Spleen (tissue), 11 donors: ENCODE data around the gene PHKB. TPM values are rescaled to one million over a fixed set of nuclear protein-coding genes. Genes with fewer than 3 reads are reported as not detected.
A peak's percentile ranks its signal among the peaks of the same experiment; 100 is the strongest.

Source experiments
- DNase-seq: peaks from one replicate; pipeline ENCODE4 v3.0.0-alpha.2; 2020
- H3K27ac ChIP-seq, 8 donors: fragments of 200-600 bp; sonication (generic) in 7 of 8; 1 replicate in 4 of 8; 2 replicates in 4 of 8; pipeline versions ENCODE4 v1.5.0 to v1.8.0; 2016 to 2021; ENCODE audit warnings: inconsistent platforms in 4 of 8, mild to moderate bottlenecking in 4 of 8, moderate library complexity in 1 of 8
- H3K27me3 ChIP-seq, 7 donors: fragments of 200-600 bp; sonication (generic) in 6 of 7; replicated peaks in 1 of 7; 1 replicate in 4 of 7; 2 replicates in 3 of 7; pipeline versions ENCODE4 v1.5.0 to v1.8.0; 2016 to 2021; ENCODE audit warnings: inconsistent platforms in 3 of 7, mild to moderate bottlenecking in 1 of 7
- H3K36me3 ChIP-seq, 6 donors: fragments of 200-600 bp; sonication (generic) in 5 of 6; 1 replicate in 4 of 6; 2 replicates in 2 of 6; pipeline versions ENCODE4 v1.5.0 to v1.8.0; 2016 to 2021; ENCODE audit warnings: inconsistent platforms in 2 of 6
- H3K4me1 ChIP-seq, 6 donors: fragments of 200-600 bp; sonication (generic) in 5 of 6; 1 replicate in 3 of 6; 2 replicates in 3 of 6; pipeline versions ENCODE4 v1.5.0 to v1.8.0; 2016 to 2021; ENCODE audit warnings: inconsistent platforms in 3 of 6
- H3K4me3 ChIP-seq, 8 donors: fragments of 200-600 bp; sonication (generic) in 7 of 8; 1 replicate in 4 of 8; 2 replicates in 4 of 8; pipeline versions ENCODE4 v1.5.0 to v1.8.0; 2016 to 2021; ENCODE audit warnings: inconsistent platforms in 4 of 8, mild to moderate bottlenecking in 4 of 8, moderate library complexity in 2 of 8
- H3K9me3 ChIP-seq, 8 donors: fragments of 200-600 bp; sonication (generic) in 7 of 8; 1 replicate in 4 of 8; 2 replicates in 4 of 8; pipeline versions ENCODE4 v1.5.0 to v1.8.0; 2016 to 2021; ENCODE audit warnings: inconsistent platforms in 4 of 8
- POLR2A ChIP-seq, 3 donors: fragments of 450-650 bp; IDR thresholded peaks; one replicate each; pipeline ENCODE4 v1.5.1; 2017; ENCODE audit warnings: antibody characterized with exemption in 3 of 3, mild to moderate bottlenecking in 1 of 3
- POLR2AphosphoS5 ChIP-seq, 3 donors: sonication (generic); formaldehyde crosslinking; IDR thresholded peaks; one replicate each; pipeline ENCODE4 v1.5.1; 2017; ENCODE audit warnings: antibody characterized with exemption in 3 of 3
- WGBS, 5 donors: extraction: QIAGEN DNeasy Blood & Tissue Kit in 3 of 5; methylation state at CpG; one replicate each; pipeline versions ENCODE4 v1.1.5 to v1.1.7; 2013 to 2018; 5-methylcytosine and 5-hydroxymethylcytosine counted together
- intact Hi-C: fragments of 100-400 bp; cut with DNase I; formaldehyde crosslinking; loops from one replicate; pipeline ENCODE4 v1.15.0; 2023; ENCODE audit warnings: low total_unique reads
- polyA plus RNA-seq, 3 donors: library from polyadenylated mRNA; stranded (reverse); fragments of 200-250 nt; gene quantifications; one replicate each; pipeline ENCODE4 v1.2.1, GENCODE V29; 2013
- total RNA-seq, 7 donors: library from RNA; depleted of rRNA in 3 of 7; stranded (reverse); fragments of >200 nt in 3 of 7; fragmentation: NEBNext Ultra II Directional in 4 of 7; extraction: Animal tissue kit (Norgen Biotek cat#: 25700) in 4 of 7; gene quantifications; one replicate each; pipeline versions ENCODE4 v1.1.0 to v1.2.1, GENCODE V29; 2016 to 2021
- TF ChIP-seq, protein P1 (sequence below), 11 experiments: fragments of 200-600 bp in 7 of 11; fragments of 450-650 bp in 4 of 11; sonication (generic) in 4 of 11; IDR thresholded peaks in 8 of 11; conservative IDR thresholded peaks in 3 of 11; 1 replicate in 7 of 11; 2 replicates in 4 of 11; pipeline versions ENCODE4 v1.4.0 to v1.8.0; 2016 to 2021; ENCODE audit warnings: antibody characterized with exemption in 11 of 11, inconsistent platforms in 4 of 11, mild to moderate bottlenecking in 1 of 11
- donor health status: healthy with polysubstance abuse.
- donor health status: DM: no; HTN: no; CAD: no; lungs with moderate emphysema.
- donor health status: DM: no; HTN: no; CAD: no.
- donor health status: Bipolar disorder and iron deficiency.
- donor health status: healthy.
- donor health status: DM: no; HTN: no; CAD: no.
- donor health status: DM: yes; HTN: yes; CAD: no.

The PHKB gene
- total and polyA plus RNA-seq, 10 donors, result 19.7 to 168 (median 99.1) TPM

DNA sequence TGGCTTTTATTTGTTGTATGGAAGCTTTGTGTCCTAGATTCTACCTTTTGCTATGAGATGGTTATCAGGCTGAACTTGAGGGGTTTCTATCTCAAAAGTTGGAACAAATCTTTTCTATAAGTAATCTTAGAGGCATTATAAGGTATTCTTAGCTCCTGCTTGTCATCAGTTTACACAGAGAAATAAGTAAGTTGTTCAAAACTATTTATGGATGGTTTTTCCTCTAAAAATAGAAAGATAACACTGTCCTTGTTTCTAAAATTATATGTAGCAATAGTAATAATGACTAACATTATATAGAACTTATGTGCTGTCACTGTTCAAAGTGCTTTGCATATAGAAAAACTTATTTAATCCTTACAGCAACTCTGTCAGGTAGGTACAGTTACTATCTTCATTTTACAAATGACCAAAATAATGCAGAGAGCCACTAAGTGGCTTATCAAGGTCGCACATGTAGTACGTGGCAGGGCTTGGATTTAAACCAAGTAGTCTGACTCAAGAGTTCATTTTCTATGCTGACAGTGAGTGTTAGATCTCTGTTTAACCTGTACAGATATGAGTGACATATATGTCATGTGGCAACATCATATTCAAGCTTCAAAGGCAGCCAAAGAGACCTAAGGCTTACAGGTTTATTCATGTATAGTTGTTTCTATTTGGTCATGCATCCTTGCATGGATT, 59.0 kb downstream of the PHKB start:
- DNase-seq, result no peak
- no peak overlapping the region for H3K27ac ChIP-seq

DNA sequence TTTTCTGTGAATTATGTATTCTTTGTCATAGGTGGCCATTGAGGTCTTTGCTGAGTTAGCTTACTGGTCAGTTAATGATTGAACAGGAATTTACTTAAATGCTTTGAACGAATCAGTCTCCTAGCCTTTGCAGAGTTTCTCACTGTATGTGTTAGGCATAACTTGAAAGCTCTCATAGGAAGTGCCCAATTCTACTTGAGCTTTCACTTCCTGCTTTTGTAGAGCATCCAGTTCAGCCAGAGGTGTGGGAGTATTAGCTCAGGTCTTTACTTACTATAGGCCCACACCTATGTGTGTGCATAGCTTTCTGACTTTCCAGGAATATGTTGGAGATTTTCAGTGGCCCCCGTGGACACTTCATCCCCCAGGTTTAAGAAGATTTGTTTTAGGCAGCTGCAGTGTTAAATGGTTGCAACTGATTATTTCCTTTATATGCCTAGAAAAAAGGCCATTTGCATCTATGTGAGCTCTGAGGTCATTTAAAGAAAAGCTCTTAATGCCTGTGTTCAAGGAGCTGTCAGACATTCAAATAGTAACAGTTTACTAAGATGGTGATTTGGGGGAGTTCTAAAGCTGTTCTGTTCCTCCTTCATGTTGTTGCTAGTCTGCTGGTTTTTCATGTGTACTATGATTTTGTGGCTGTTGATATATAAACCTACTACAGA, 62.3 kb downstream of the PHKB start:
- intact Hi-C loops, result no loop called here
- Histone ChIP-seq H3K27ac (peak overlapping the region in 5 of 8 donors; percentile 35 to 49 (median 40)), H3K4me1 (peaks cover 4 to 23% (median 11%) of the 10 kb centered on the region in 6 donors), H3K4me3 (no peak overlapping the region), H3K9me3 (no peaks in the 10 kb centered on the region), H3K36me3 (peaks cover 0 to 35% (median 1%) of the 10 kb centered on the region in 6 donors), H3K27me3 (no peaks in the 10 kb centered on the region)
- no peak for DNase-seq
- no peak for TF ChIP-seq POLR2AphosphoS5 (IDR thresholded peaks at IDR 0.05)
- TF ChIP-seq, protein P1, sequence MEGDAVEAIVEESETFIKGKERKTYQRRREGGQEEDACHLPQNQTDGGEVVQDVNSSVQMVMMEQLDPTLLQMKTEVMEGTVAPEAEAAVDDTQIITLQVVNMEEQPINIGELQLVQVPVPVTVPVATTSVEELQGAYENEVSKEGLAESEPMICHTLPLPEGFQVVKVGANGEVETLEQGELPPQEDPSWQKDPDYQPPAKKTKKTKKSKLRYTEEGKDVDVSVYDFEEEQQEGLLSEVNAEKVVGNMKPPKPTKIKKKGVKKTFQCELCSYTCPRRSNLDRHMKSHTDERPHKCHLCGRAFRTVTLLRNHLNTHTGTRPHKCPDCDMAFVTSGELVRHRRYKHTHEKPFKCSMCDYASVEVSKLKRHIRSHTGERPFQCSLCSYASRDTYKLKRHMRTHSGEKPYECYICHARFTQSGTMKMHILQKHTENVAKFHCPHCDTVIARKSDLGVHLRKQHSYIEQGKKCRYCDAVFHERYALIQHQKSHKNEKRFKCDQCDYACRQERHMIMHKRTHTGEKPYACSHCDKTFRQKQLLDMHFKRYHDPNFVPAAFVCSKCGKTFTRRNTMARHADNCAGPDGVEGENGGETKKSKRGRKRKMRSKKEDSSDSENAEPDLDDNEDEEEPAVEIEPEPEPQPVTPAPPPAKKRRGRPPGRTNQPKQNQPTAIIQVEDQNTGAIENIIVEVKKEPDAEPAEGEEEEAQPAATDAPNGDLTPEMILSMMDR (IDR thresholded peaks at IDR 0.05 in 8 of 11, conservative IDR thresholded peaks at IDR 0.05 in 3 of 11), result no peak
- no peak for TF ChIP-seq POLR2A (IDR thresholded peaks at IDR 0.05)
- WGBS, 5 donors, result 51 to 63% (median 62%) methylated on average over 2 of the region's 2 CpGs

More for the DNA sequence above, 59.0 kb downstream of the PHKB start:
- Histone ChIP-seq H3K36me3 (peaks cover 0 to 48% (median 20%) of the 10 kb centered on the region in 6 donors), H3K4me3 (no peak overlapping the region), H3K27me3 (no peaks in the 10 kb centered on the region), H3K9me3 (no peaks in the 10 kb centered on the region), H3K4me1 (peaks cover 4 to 23% (median 11%) of the 10 kb centered on the region in 6 donors)
- intact Hi-C loops, result no loop called here
- WGBS, 5 donors, result 60 to 85% (median 72%) methylated on average over 2 of the region's 2 CpGs
- no peak for TF ChIP-seq POLR2AphosphoS5 (IDR thresholded peaks at IDR 0.05)
- TF ChIP-seq, protein P1 (IDR thresholded peaks at IDR 0.05 in 8 of 11, conservative IDR thresholded peaks at IDR 0.05 in 3 of 11), result no peak
- no peak for TF ChIP-seq POLR2A (IDR thresholded peaks at IDR 0.05)

DNA sequence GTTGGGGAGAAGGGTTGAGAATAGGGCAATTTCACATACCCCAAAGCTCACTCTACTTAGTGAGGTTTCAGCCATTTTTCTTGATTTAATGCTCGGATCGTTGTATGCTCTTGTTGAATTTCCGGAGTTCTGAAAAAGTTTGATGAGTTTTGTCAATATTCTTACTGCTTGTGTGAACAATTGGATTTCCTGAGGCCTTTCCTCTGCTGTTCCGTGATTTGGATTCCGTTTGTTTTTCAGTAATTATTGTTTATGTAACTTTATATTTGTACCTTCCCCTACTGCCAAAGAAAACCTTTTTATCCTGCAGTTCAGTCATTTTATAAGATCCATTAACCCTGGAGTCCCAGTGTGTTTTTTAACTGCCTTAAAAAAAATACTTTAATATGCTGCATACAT, 62.9 kb downstream of the PHKB start:
- Histone ChIP-seq H3K9me3 (no peaks in the 10 kb centered on the region), H3K4me1 (peaks cover 4 to 23% (median 11%) of the 10 kb centered on the region in 6 donors), H3K27ac (peak overlapping the region in 5 of 8 donors; percentile 35 to 49 (median 40)), H3K36me3 (peaks cover 0 to 39% (median 3%) of the 10 kb centered on the region in 6 donors), H3K4me3 (no peak overlapping the region), H3K27me3 (no peaks in the 10 kb centered on the region)
- intact Hi-C loops, result no loop called here
- no peak for DNase-seq
- 65 to 95% (median 75%) methylated on average over 5 of the region's 5 CpGs for WGBS, 5 donors
- TF ChIP-seq POLR2A (IDR thresholded peaks at IDR 0.05) (no peak), POLR2AphosphoS5 (IDR thresholded peaks at IDR 0.05) (no peak)
- TF ChIP-seq, protein P1 (IDR thresholded peaks at IDR 0.05 in 8 of 11, conservative IDR thresholded peaks at IDR 0.05 in 3 of 11), result no peak

DNA sequence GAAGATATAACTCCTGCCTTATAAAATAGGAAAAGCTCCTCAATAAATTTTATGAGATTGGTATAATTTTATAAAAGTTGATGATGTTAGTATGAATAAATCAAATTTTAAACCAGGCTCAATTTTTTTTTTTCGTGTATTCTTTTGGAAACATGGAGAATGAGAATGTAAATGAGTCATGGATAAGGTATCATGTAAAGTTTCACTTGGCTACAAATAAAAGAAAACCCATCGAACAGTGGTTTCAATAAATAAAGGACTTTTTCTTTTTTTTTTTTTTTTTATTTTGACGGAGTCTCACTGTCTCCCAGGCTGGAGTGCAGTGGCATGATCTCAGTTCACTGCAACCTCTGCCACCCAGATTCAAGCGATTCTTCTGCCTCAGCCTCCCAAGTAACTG, 67.3 kb downstream of the PHKB start:
- DNase-seq, result no peak
- peaks cover 0 to 13% (median 2%) of the 10 kb centered on the region in 8 donors for H3K9me3 ChIP-seq
- H3K27me3 ChIP-seq, result no peaks in the 10 kb centered on the region
- peaks cover 0 to 56% (median 15%) of the 10 kb centered on the region in 6 donors for H3K36me3 ChIP-seq
- H3K27ac ChIP-seq, result no peak overlapping the region
- WGBS, 5 donors, result 95 to 98% (median 96%) methylated on average over 4 of the region's 4 CpGs
- TF ChIP-seq POLR2A (IDR thresholded peaks at IDR 0.05) (no peak), POLR2AphosphoS5 (IDR thresholded peaks at IDR 0.05) (no peak)
- TF ChIP-seq, protein P1 (IDR thresholded peaks at IDR 0.05 in 8 of 11, conservative IDR thresholded peaks at IDR 0.05 in 3 of 11), result no peak
- no peak overlapping the region for H3K4me3 ChIP-seq
- intact Hi-C loops, result no loop called here
- peaks cover 1 to 12% (median 4%) of the 10 kb centered on the region in 6 donors for H3K4me1 ChIP-seq
